ENCODE data around the gene EFNA3. TPM values are rescaled to one million over a fixed set of nuclear protein-coding genes. Genes with fewer than 3 reads are reported as not detected.
A peak's percentile ranks its signal among the peaks of the same experiment; 100 is the strongest.

EFNA3 gene
- total RNA-seq, 5 donors from 2014 or later (not counting 1 experiment from before 2014, with no cell fraction given), result 0.68 to 2.6 (median 2.3) TPM; not detected in 1

GRCh38 chr1:155064832-155065429, 13.7 kb upstream of the EFNA3 start:
- H3K36me3 ChIP-seq (ENCODE audit: control insufficient read depth in 2 of 2, extremely low read depth in 1 of 2, insufficient read depth in 1 of 2, low read length in 1 of 2), result peaks cover 6 to 15% of the 10 kb centered on the region in 2 donors
- Mint-ChIP-seq H3K36me3 (peaks cover 11% of the 10 kb centered on the region), H3K4me3 (peak overlapping the region; percentile 83 to 86 (median 84)), H3K27ac (peak overlapping the region in 1 of 2 donors; percentile 36), H3K4me1 (peaks cover 26 to 43% (median 41%) of the 10 kb centered on the region in 3 donors), H3K27me3 (no peaks in the 10 kb centered on the region), H3K9me3 (no peaks in the 10 kb centered on the region)
- WGBS (ENCODE audit: insufficient coverage), result 83% methylated on average over 2 of the region's 5 CpGs
- peaks cover 14 to 37% of the 10 kb centered on the region in 2 experiments for H3K4me1 ChIP-seq (ENCODE audit: control insufficient read depth in 1 of 2, extremely low read depth in 1 of 2, insufficient read depth in 2 of 2, low read length in 2 of 2)
- no peaks in the 10 kb centered on the region for H3K9me3 ChIP-seq
- no peak overlapping the region for H3K4me3 ChIP-seq (ENCODE audit: control insufficient read depth in 1 of 2, extremely low read depth in 1 of 2, low read length in 1 of 2)
- no peak for DNase-seq
- POLR2A ChIA-PET, result interaction anchor here in 1 of 2 donors (0.6 kb wide), 1 partner anchor 505 kb away, joined by 4 read pairs; no protein-coding TSS in a partner anchor
- CTCF ChIA-PET, result interaction anchor here in 1 of 2 donors (0.6 to 9.5 kb wide), 2 partner anchors 21 to 63 kb away, joined by 3 to 57 read pairs; no protein-coding TSS in a partner anchor
- no peaks in the 10 kb centered on the region for H3K27me3 ChIP-seq (replicated peaks in 1 of 2; ENCODE audit: control insufficient read depth in 2 of 2, extremely low read depth in 1 of 2, insufficient read depth in 2 of 2, low read length in 1 of 2)
- H3K27ac ChIP-seq (ENCODE audit: low read length), result no peak overlapping the region
- no peak for ATAC-seq (replicated peaks in 1 of 4)

GRCh38 chr1:155066777-155067176, 11.9 kb upstream of the EFNA3 start:
- peaks cover 6 to 15% of the 10 kb centered on the region in 2 donors for H3K36me3 ChIP-seq (ENCODE audit: control insufficient read depth in 2 of 2, extremely low read depth in 1 of 2, insufficient read depth in 1 of 2, low read length in 1 of 2)
- DNase-seq, result no peak
- peaks cover 11% of the 10 kb centered on the region for H3K36me3 Mint-ChIP-seq
- H3K27ac ChIP-seq (ENCODE audit: low read length), result no peak overlapping the region
- no peak overlapping the region for H3K4me3 Mint-ChIP-seq
- POLR2A ChIA-PET, result interaction anchor here in 1 of 2 donors (0.7 kb wide), 1 partner anchor 28 kb away, joined by 3 read pairs; no protein-coding TSS in a partner anchor
- no peaks in the 10 kb centered on the region for H3K9me3 Mint-ChIP-seq
- peaks cover 29 to 44% (median 41%) of the 10 kb centered on the region in 3 donors for H3K4me1 Mint-ChIP-seq
- no peak for ATAC-seq (replicated peaks in 1 of 4)
- no peak overlapping the region for H3K27ac Mint-ChIP-seq
- peaks cover 15 to 47% of the 10 kb centered on the region in 2 experiments for H3K4me1 ChIP-seq (ENCODE audit: control insufficient read depth in 1 of 2, extremely low read depth in 1 of 2, insufficient read depth in 2 of 2, low read length in 2 of 2)
- H3K9me3 ChIP-seq, result no peaks in the 10 kb centered on the region
- no peak overlapping the region for H3K4me3 ChIP-seq (ENCODE audit: control insufficient read depth in 1 of 2, extremely low read depth in 1 of 2, low read length in 1 of 2)
- CTCF ChIA-PET, result interaction anchor here in 1 of 2 donors (0.6 to 9.5 kb wide), 2 partner anchors 19 to 300 kb away, joined by 4 to 57 read pairs; no protein-coding TSS in a partner anchor
- H3K27me3 ChIP-seq (replicated peaks in 1 of 2; ENCODE audit: control insufficient read depth in 2 of 2, extremely low read depth in 1 of 2, insufficient read depth in 2 of 2, low read length in 1 of 2), result peaks cover 0 to 7% of the 10 kb centered on the region in 2 experiments
- no peaks in the 10 kb centered on the region for H3K27me3 Mint-ChIP-seq
- 86% methylated on average over 5 of the region's 8 CpGs for WGBS (ENCODE audit: insufficient coverage)

- DNase-seq, result no peak
- no peak for ATAC-seq (replicated peaks in 1 of 4)
- Mint-ChIP-seq H3K9me3 (no peaks in the 10 kb centered on the region), H3K36me3 (peaks cover 11% of the 10 kb centered on the region), H3K27ac (no peak overlapping the region), H3K4me3 (no peak overlapping the region), H3K27me3 (no peaks in the 10 kb centered on the region), H3K4me1 (peaks cover 29 to 42% (median 35%) of the 10 kb centered on the region in 3 donors)
- H3K4me3 ChIP-seq (ENCODE audit: control insufficient read depth in 1 of 2, extremely low read depth in 1 of 2, low read length in 1 of 2), result no peak overlapping the region
- H3K9me3 ChIP-seq, result no peaks in the 10 kb centered on the region
- no CpG with 5 or more reads among the region's 3 CpGs for WGBS (ENCODE audit: insufficient coverage)
- peaks cover 14 to 38% of the 10 kb centered on the region in 2 experiments for H3K4me1 ChIP-seq (ENCODE audit: control insufficient read depth in 1 of 2, extremely low read depth in 1 of 2, insufficient read depth in 2 of 2, low read length in 2 of 2)
- CTCF ChIA-PET, result interaction anchor here in 1 of 2 donors (9.5 kb wide), 1 partner anchor 17 kb away, joined by 57 read pairs; no protein-coding TSS in a partner anchor
- H3K36me3 ChIP-seq (ENCODE audit: control insufficient read depth in 2 of 2, extremely low read depth in 1 of 2, insufficient read depth in 1 of 2, low read length in 1 of 2), result peaks cover 6 to 15% of the 10 kb centered on the region in 2 donors
- POLR2A ChIA-PET, result no interaction called here
- H3K27ac ChIP-seq (ENCODE audit: low read length), result no peak overlapping the region
- peaks cover 0 to 9% of the 10 kb centered on the region in 2 experiments for H3K27me3 ChIP-seq (replicated peaks in 1 of 2; ENCODE audit: control insufficient read depth in 2 of 2, extremely low read depth in 1 of 2, insufficient read depth in 2 of 2, low read length in 1 of 2)
These were observed 10.0 kb upstream of the EFNA3 start for GRCh38 chr1:155068599-155068998.

GRCh38 chr1:155069551-155070157, 9.0 kb upstream of the EFNA3 start:
- ChIA-PET POLR2A (no interaction called here), CTCF (interaction anchor here in 1 of 2 donors (9.5 kb wide), 1 partner anchor 16 kb away, joined by 57 read pairs; no protein-coding TSS in a partner anchor)
- H3K27ac ChIP-seq (ENCODE audit: low read length), result no peak overlapping the region
- WGBS (ENCODE audit: insufficient coverage), result no CpG with 5 or more reads among the region's 7 CpGs
- peaks cover 27 to 42% (median 37%) of the 10 kb centered on the region in 3 donors for H3K4me1 Mint-ChIP-seq
- peaks cover 11% of the 10 kb centered on the region for H3K36me3 Mint-ChIP-seq
- H3K4me1 ChIP-seq (ENCODE audit: control insufficient read depth in 1 of 2, extremely low read depth in 1 of 2, insufficient read depth in 2 of 2, low read length in 2 of 2), result peaks cover 17 to 39% of the 10 kb centered on the region in 2 experiments
- H3K4me3 Mint-ChIP-seq, result peak overlapping the region in 1 of 3 donors; percentile 67
- peaks cover 0 to 9% of the 10 kb centered on the region in 2 experiments for H3K27me3 ChIP-seq (replicated peaks in 1 of 2; ENCODE audit: control insufficient read depth in 2 of 2, extremely low read depth in 1 of 2, insufficient read depth in 2 of 2, low read length in 1 of 2)
- H3K4me3 ChIP-seq (ENCODE audit: control insufficient read depth in 1 of 2, extremely low read depth in 1 of 2, low read length in 1 of 2), result no peak overlapping the region
- no peak for DNase-seq
- no peaks in the 10 kb centered on the region for H3K27me3 Mint-ChIP-seq
- no peak overlapping the region for H3K27ac Mint-ChIP-seq
- no peak for ATAC-seq (replicated peaks in 1 of 4)
- peaks cover 6 to 15% of the 10 kb centered on the region in 2 donors for H3K36me3 ChIP-seq (ENCODE audit: control insufficient read depth in 2 of 2, extremely low read depth in 1 of 2, insufficient read depth in 1 of 2, low read length in 1 of 2)
- no peaks in the 10 kb centered on the region for H3K9me3 ChIP-seq
- H3K9me3 Mint-ChIP-seq, result no peaks in the 10 kb centered on the region

GRCh38 chr1:155070158-155070621, 8.4 kb upstream of the EFNA3 start:
- ChIA-PET POLR2A (no interaction called here), CTCF (interaction anchor here (0.5 to 9.5 kb wide), 4 partner anchors 13 to 21 kb away, joined by 6 to 57 read pairs (median 8); no protein-coding TSS in a partner anchor)
- H3K4me3 ChIP-seq (ENCODE audit: control insufficient read depth in 1 of 2, extremely low read depth in 1 of 2, low read length in 1 of 2), result peak overlapping the region in 1 of 2 donors; percentile 42
- ATAC-seq (replicated peaks in 1 of 4), result no peak
- peaks cover 21 to 39% of the 10 kb centered on the region in 2 experiments for H3K4me1 ChIP-seq (ENCODE audit: control insufficient read depth in 1 of 2, extremely low read depth in 1 of 2, insufficient read depth in 2 of 2, low read length in 2 of 2)
- DNase-seq, result no peak
- H3K36me3 Mint-ChIP-seq, result peaks cover 11% of the 10 kb centered on the region
- H3K27me3 ChIP-seq (replicated peaks in 1 of 2; ENCODE audit: control insufficient read depth in 2 of 2, extremely low read depth in 1 of 2, insufficient read depth in 2 of 2, low read length in 1 of 2), result peaks cover 0 to 9% of the 10 kb centered on the region in 2 experiments
- H3K9me3 ChIP-seq, result no peaks in the 10 kb centered on the region
- peaks cover 6 to 15% of the 10 kb centered on the region in 2 donors for H3K36me3 ChIP-seq (ENCODE audit: control insufficient read depth in 2 of 2, extremely low read depth in 1 of 2, insufficient read depth in 1 of 2, low read length in 1 of 2)
- no peaks in the 10 kb centered on the region for H3K27me3 Mint-ChIP-seq
- peak overlapping the region in 2 of 3 donors; percentile 13 to 67 for H3K4me3 Mint-ChIP-seq
- H3K4me1 Mint-ChIP-seq, result peaks cover 23 to 38% (median 34%) of the 10 kb centered on the region in 3 donors
- H3K27ac Mint-ChIP-seq, result no peak overlapping the region
- H3K9me3 Mint-ChIP-seq, result no peaks in the 10 kb centered on the region
- 70% methylated on average over 15 of the region's 28 CpGs for WGBS (ENCODE audit: insufficient coverage)
- no peak overlapping the region for H3K27ac ChIP-seq (ENCODE audit: low read length)
